Upper lobe of left lung (tissue), 4 donors: ENCODE results near the gene SLC25A43.

ENCODE experiments used
- CTCF ChIP-seq, 6 experiments: fragments of 450-650 bp in 4 of 6; fragments of 200-600 bp in 2 of 6; sonication (generic) in 2 of 6; IDR thresholded peaks; one replicate each; pipeline ENCODE4 v1.5.1; 2016 to 2019; ENCODE audit warnings: antibody characterized with exemption in 6 of 6
- EP300 ChIP-seq, 4 donors: sonication (generic); formaldehyde crosslinking; IDR thresholded peaks; one replicate each; pipeline ENCODE4 v1.5.1; 2017; ENCODE audit warnings: antibody characterized with exemption in 4 of 4, control low read depth in 2 of 4
- POLR2AphosphoS5 ChIP-seq, 2 donors: sonication (generic); formaldehyde crosslinking; IDR thresholded peaks; one replicate each; pipeline ENCODE4 v1.5.1; 2017; ENCODE audit warnings: antibody characterized with exemption in 2 of 2

GRCh38 chrX:119479845-119480244 lies 80.7 kb downstream of the SLC25A43 start:
- no peak for TF ChIP-seq POLR2AphosphoS5 (IDR thresholded peaks at IDR 0.05)
- TF ChIP-seq CTCF (IDR thresholded peaks at IDR 0.05): no peak
- no peak for TF ChIP-seq EP300 (IDR thresholded peaks at IDR 0.05)
